ENCODE measurements around the gene FSTL5.

FSTL5 gene

DNA sequence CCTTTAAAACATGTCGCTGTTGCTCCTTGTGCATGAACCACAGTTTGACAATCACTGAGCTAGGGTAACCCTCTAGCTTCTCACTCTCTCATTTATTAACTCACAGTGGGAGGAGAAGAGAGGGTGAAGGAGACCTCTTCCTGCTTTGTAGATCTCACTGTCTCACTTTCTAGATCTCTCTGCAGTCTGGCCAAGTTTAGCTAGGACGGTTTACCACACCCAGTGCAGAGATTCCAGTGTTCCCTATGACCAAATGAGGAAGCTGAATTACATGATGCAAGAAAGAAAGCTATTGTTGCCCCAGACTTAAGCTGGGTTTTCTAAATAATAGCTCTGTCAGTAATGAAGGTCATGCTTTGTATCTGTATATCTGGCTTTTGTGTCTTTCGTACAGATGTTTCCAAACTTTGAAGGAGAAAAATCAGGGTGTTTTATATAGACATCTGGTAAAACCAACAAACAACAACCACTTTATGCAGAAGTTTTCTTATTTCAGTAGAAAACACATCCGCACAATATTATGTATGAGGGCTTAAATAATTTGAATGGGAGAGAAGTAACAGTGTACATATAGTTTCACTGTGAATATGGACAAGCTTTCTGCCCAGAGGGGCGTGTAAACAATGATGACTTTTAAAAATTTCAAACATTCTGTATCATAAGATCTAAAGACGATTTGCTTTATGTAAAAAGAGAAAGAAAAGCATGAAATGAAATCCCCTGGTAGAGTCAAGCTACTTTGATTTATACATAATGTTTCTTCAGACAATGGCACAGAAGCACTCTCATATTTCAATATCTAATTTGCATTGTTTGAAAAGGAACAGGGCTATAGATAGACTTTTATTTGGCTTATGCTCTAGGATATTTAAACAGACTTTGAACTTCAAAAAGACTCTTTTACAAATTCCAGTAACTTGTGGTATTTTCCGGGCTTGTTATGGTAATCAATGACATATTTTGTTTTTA lies 582.3 kb downstream of the FSTL5 start:
- DNase-seq (ENCODE audit: low read depth, low spot score): no peak

DNA sequence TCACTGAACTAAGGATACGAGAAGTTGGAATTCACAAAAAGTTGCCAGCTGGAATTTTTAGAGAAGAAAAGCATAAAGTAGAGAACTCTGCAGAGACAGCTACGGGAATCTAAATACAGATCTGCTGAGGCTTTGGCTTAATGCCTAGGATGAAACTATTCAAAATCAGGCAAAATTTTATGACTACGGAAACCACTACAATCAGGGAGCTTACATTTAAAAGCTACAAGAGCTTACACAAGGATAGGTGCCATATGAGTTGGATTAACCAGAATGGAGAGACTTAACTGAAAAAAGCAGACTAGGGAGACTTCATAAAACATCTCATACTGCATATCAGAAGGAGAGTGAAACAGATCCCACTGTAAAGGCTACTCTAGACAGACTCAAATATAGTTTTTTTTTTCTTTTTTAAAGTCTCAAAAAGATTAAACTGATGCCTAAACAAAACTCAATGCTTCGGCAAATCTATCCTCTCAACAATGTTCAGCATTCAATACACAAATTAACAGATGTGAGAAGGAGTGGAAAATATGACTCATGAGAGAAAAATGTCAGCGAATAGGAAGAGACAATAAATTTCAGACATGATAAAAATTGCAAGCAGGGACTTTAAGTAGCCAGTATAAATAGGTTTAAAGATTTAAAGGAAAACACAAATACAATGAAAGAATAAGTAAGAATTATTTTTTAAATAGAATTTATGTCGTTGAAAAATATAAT lies 586.1 kb downstream of the FSTL5 start:
- no peak for DNase-seq (ENCODE audit: low read depth, low spot score)

DNA sequence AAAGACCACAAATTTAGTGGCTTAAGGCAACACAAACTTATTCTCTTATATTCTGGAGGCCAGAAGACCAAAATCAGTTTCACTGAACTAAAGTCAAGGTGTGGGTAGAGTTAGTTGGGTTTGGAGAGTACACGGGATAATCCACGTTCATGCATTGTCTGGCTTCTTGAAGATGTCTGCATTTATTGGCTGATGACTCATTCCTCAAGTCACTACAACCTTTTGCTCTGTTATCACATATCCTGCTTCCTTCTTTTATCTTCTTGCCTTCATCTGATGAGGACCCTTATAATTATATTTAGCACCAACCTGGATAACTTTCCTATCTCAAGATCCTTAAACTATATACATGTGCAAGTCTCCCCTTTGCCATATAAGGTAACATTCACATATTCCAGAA lies 590.0 kb downstream of the FSTL5 start:
- DNase-seq (ENCODE audit: low read depth, low spot score): no peak

DNA sequence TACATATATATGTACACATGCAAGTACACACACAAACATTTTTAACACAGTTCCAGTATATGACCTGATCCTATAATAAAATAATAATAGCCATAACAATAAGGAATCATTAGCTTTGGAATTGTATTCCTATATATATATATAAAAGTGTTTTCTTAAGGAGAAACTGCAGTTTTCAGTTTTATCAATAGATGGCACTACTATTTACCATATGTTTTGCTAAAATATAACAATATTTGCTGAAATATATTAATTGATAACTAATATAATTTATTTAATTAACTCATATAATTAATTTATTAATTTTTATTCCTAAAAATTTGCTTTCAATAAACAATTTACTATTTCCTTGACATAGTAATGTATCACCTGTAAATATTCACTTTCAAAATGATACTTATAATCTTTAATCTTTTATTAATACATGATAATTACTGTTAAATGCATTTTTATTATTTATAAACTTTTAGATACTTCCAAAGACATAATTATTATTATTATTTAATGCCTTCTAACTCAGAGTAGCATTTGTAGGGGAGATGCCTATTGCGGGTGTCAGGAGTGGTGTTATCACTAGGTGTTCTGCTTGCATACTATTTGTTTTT lies 599.5 kb downstream of the FSTL5 start:
- DNase-seq (ENCODE audit: low read depth, low spot score): no peak

DNA sequence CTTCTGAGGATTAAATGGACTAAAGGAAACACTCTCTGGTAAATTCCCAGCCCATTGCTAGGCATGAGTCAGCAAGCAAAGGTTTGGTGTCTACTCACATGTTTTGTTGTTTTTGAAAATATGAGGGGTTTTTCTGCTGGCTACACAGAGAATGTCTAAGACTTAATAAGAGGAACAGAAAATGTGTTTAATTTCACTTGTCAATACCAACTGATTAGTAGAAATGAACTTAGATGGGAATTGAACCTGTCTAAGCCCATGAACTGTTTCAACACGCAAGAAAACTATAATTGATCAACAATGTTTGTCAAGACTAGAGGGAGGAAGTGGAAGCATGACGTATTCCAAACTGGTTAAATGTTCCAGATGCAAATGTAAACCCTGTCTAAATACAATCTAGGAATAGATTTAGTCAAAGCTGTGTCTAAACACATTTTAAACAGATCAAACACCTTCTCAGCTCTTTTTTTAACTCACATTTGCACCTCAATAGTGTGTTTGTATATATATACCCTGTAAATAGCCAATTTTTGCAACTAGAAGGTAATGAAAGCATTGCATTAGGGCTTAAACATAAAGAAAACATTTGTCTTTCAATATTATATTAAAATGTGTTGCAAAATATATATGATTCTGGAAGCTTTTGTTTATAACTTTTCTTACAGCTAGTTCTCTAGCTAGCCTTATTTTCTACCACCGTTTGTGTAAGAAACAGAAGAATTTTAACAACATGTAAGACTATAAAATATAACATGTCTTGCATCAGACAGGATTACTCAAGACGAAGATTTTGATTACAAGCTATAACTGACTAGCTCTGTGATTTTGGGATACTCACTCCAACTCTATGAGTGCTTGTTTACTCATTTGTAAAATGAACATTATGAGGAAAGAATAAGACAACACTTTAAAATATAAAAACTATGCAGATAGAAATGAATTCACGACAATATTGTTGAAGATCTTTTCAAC lies 607.8 kb downstream of the FSTL5 start:
- no peak for DNase-seq (ENCODE audit: low read depth, low spot score)

DNA sequence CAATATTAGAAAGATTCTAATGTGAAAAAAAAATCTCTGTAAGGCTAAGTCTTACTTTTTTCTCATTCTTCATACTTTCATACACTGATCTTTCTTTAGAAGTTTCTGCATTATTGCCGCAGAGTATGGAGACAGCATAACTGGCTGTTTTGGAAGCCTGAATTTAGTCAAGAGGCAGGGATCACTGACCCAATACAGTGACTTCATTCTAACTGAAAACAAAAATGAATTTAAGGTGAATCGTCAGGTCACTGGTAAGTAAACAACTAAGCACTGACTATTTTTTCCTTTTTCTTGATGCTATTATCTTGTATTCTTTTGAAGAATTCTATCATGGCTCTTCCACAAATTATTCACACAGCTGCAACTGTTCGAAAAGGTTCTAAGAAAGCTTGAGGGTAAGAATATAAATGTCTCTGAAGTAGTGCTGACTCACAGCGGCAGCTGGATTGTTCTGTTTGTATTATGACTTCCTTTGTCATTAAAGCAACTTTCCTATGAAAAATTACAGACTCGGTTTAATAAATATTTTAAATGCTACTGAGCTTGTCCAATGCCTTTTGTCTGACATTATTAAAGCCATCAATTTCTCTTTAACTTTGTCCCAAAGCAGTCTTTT lies 609.3 kb downstream of the FSTL5 start:
- no peak for DNase-seq (ENCODE audit: low read depth, low spot score)

DNA sequence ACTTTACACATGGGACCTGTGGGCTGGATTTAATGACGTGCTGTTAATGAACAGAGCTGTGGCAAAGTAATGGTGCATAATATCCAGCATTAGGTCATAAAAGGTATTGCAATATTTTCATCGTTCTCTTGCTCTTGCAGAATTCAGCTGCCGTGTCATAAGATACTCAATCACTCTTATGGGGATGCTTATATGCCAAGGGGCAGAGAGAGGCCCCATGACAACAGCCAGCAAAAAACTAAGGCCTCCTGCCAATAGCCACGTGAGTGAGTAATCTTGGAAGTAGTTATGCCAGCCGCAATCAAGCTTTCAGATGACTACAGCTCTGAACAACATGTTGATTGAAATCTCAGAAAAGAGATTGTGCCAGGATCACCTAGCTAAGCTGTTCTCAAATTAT lies 616.9 kb downstream of the FSTL5 start:
- DNase-seq (ENCODE audit: low read depth, low spot score): no peak

DNA sequence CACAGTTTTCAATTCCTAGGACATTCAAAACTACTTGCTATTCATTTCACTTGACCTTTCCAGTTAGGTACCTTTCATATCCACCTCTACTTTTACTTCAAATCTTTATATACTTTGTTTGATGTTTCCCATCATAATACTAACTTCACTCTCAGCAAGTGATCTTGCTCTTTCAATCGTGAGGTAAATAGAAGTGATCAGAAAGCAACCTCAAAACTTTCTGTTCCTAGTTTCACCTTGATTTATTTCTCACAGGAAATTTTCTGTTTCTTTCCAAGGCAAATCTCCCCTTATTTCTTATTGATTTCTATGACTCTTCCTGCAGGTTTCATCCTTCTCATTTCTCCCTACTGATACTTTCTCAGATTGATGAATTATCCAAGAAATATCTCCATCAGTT lies 623.5 kb downstream of the FSTL5 start:
- no peak for DNase-seq (ENCODE audit: low read depth, low spot score)

DNA sequence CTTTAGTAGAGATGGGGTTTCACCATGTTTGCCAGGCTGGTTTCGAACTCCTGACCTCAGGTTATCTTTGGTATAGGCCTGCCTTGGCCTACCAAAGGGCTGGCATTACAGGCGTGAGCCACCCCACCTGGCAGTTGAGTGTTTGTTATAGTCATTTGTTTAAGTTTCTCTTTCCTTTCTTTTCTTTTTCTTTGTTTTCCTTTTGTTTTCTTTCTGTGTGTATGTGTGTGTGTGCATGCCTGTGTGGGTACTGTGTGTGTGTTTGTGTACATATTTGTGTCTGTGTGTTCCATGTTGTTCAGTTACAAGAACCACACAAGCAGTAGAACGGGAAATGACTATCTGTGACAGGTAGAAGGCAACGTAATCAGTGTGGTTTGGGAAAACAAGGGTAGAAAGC lies 624.9 kb downstream of the FSTL5 start:
- no peak for DNase-seq (ENCODE audit: low read depth, low spot score)

DNA sequence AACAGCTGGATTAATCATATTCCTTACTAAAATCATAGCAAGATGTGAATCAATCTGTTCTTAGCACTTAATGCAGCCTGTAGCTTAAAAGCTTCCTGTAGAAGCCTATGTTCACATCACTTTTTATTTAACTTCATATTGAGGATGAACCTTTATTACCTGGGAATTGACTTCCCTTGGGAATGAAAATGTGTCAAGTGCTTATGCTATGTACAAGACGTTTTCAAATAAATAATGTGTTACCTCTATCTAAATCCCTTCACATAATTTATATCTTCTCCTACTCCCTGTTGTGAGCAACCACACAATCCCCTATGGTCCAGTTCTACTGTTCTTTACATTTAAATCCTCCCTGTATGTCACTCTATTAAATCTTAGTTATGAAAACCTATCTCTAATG lies 633.1 kb downstream of the FSTL5 start:
- DNase-seq (ENCODE audit: low read depth, low spot score): no peak

DNA sequence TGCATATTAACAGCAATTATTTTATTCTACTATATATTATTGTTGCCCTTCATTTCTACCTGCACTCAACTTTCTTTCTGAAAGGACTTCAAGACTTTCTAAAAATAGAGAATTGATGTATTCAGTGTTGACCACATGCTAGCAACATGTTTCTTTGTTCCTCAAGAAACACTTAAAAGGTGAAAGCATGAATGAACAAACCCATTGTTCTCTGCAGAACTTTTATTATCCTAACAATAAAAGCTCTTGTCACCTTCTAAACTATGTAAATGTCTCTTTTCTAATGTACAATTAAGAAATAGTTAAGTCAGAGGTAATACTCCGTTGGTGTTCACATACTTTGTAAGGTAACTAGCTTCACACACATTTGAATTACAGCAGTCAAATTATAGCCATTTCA lies 638.7 kb downstream of the FSTL5 start:
- no peak for DNase-seq (ENCODE audit: low read depth, low spot score)

DNA sequence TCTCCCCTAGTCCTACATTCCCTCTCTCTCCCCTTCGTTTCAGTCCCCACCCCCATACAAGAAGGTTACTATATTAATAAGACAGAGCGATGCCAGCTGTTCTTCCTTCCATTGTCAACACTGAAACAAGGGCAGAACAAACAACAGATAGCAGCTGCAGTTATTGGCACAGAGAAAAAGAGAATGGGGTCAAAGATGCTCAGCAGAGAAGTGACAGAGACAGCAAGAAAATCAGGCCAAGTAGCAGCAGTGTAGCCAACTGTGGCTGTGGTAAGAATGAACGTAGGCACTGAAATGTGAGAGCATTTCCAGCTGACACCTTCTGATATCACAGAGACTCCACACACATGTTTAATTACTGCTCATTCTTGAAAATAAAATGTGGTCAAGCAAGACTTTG lies 641.8 kb downstream of the FSTL5 start:
- DNase-seq (ENCODE audit: low read depth, low spot score): no peak

DNA sequence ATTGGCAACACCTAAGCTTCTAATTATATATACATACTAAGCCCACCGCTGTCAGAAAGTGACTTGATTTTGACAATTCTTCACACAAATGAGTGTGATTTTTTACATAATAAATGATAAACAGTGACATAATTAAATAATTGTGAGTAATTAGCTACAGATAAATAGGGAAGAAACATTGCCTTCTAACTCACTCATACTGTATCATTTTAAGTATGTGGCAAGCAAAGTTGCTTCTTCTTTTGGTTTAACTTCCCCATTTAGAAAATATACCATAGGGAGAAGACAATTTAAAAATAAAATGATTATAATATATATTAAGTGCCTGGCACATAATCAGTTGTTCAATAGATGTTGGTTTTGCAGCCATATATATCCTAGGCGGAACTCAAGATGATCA lies 644.2 kb downstream of the FSTL5 start:
- no peak for DNase-seq (ENCODE audit: low read depth, low spot score)

DNA sequence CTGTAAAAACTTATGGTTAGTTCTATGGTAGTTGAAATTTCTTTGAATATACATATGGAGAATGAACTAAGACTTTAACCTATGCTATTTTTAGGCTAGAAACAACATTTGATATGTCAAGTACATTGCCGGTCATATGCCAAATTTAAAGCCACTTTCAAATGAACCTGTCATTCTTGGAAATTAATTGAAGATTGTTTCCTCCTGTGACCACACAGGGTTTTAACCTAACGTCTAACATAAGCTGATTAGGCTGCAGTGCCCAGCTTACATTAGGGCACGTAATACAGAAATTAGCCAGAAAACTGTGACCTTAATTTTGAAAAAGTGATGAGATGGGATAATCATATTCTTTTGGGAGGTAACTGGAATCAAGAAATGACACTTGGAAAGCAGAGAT lies 645.9 kb downstream of the FSTL5 start:
- DNase-seq (ENCODE audit: low read depth, low spot score): no peak

DNA sequence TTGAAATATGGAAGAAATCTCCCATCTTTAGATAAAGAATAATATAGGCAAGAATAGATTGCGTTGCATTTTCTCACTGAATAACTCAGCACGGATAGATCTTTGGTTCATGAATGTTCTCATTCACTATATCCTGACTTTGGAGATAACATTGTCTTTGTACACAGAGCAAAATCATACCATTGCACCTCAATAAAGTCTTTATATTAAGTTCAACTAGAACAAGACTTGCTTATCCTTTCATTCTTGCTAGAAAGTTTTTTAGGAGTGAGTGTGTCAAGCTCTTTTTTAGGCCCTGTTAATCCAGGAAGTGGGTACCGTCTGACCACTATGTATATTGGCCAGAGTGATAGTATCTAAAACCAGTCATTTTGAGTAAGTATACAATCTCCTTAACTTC lies 658.7 kb downstream of the FSTL5 start:
- DNase-seq (ENCODE audit: low read depth, low spot score): no peak

DNA sequence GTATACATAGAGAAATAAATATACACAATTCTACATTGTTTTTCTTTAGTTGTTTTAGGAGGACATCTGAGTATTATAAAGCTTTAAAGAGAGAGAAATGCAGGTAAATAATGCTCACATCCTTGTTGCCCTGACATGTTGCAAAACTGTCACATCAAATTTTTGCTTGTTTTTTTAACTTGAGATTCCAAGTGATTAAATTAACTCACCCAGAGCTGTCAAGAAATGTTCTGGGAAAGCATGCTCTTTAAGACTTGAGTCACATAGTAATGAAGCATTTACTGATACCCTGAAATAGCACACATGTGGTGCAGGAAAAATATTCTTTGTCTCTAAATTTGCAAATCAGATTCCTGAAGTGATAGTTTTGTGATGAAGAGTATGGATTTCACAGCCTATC lies 665.6 kb downstream of the FSTL5 start:
- no peak for DNase-seq (ENCODE audit: low read depth, low spot score)

DNA sequence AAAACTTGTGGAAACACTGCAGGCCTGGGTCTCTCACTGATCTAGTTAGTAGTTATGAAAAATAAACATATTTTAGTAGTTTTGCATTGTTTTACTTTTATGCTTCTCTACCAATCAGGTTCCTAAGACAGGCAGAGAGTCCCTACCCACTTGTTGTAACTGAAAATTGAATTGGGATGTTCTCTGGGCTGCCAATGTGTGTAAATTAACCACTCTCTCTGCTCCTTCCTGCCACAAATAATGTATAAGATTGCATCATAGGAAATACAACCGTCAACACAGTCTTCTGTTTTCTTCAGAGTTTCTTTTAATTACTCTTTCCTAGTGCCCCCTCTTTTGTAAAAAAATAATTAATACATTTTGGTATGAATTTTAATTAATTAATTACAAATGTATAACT lies 677.3 kb downstream of the FSTL5 start:
- no peak for DNase-seq (ENCODE audit: low read depth, low spot score)

DNA sequence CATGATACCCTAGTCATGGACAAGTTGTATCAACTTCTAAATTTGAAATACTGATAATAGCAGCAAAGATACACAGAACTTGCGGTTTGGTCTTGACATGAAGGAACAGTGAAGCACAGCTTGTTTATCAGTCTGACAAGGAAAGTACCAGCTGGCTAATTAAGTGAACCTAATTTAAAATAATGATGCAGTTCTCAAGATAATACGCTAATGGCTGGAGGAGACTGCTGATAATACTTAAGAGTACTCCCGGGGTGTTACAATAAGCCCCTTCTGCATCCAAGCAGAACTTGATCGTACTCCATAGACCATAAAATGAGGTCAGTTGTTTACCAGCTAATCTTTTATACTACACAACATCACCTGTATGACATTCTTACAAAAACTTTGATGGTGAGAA lies 697.5 kb downstream of the FSTL5 start:
- DNase-seq (ENCODE audit: low read depth, low spot score): no peak

DNA sequence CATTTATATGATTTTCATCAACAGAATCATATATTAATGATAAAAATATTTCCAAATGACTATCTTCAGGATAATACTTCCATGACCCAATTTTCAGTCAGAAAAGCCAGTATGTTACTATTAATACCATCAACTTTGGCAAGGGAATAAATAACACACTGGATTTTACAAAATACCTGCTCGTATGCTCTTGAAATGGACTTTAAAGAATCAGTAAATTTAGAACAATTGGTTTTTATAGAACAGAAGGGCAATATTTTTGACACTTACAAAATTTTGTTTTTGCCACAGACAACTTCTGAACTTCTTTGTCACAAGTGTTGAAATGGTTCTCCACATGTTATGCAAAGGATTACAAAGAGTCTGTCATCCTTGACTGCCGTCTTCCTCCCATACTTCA lies 700.4 kb downstream of the FSTL5 start:
- no peak for DNase-seq (ENCODE audit: low read depth, low spot score)

DNA sequence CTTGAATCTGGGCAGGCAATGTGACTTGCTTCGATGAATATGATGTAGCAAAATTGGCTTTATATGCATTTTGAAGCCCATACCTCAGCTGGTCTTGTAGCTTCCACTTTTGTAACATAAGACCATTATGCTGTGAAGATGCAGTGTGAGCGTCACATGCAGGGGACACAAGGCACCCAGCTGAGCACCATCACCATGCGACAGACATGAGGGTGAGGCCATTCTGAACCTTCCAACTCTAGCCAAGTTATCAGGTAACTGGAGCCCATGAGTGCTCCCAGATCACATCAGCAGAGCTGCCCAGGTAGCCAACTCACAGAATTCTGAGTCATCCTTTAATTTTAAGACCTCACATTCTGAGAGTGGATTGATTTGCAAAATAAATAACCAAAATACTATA lies 705.9 kb downstream of the FSTL5 start:
- DNase-seq (ENCODE audit: low read depth, low spot score): no peak

DNA sequence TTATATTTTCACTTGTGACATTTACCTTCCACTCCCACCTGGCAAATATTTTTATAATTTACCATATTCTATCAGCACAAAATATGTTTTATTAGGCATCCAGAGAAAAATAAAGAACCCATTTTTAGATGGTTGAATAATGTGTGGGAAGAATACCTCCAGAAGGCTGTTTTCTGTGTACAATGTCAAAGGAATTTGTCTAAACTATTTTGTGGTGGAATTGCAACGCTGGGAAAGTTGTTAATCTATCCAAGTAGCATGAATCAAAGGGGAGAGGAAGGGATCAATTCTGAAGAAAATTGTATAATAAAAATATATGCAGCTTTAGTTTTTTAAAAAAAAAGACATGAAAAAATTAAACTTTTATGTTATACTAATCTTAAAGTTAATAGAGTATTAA lies 706.5 kb downstream of the FSTL5 start:
- no peak for DNase-seq (ENCODE audit: low read depth, low spot score)

Measured in activated naive CD8-positive, alpha-beta T cell treated with anti-CD3 and anti-CD28 coated beads, Interleukin-2, amount 50 U/mL, for 16 hours (primary cell).